ENCODE data around the gene HOXB4. TPM values are rescaled to one million over a fixed set of nuclear protein-coding genes. Genes with fewer than 3 reads are reported as not detected.

HOXB4 gene
- total RNA-seq, 2 donors from 2014 or later = 1.9 to 3.3 TPM

- H3K27ac Mint-ChIP-seq = no peak overlapping the region
- H3K27me3 Mint-ChIP-seq (ENCODE audit: low read depth) = peaks cover 13% of the 10 kb centered on the region
- no peak overlapping the region for H3K4me3 Mint-ChIP-seq
- no peaks in the 10 kb centered on the region for H3K36me3 Mint-ChIP-seq (ENCODE audit: insufficient read depth in 2 of 2)
- H3K9me3 Mint-ChIP-seq = no peaks in the 10 kb centered on the region
- no peak for DNase-seq
- H3K4me1 Mint-ChIP-seq (ENCODE audit: low read depth) = peaks cover 4% of the 10 kb centered on the region
- no peak for ATAC-seq (replicated peaks in 1 of 2)
These were observed 11.4 kb downstream of the HOXB4 start for GRCh38 chr17:48566717-48567116.

DNA sequence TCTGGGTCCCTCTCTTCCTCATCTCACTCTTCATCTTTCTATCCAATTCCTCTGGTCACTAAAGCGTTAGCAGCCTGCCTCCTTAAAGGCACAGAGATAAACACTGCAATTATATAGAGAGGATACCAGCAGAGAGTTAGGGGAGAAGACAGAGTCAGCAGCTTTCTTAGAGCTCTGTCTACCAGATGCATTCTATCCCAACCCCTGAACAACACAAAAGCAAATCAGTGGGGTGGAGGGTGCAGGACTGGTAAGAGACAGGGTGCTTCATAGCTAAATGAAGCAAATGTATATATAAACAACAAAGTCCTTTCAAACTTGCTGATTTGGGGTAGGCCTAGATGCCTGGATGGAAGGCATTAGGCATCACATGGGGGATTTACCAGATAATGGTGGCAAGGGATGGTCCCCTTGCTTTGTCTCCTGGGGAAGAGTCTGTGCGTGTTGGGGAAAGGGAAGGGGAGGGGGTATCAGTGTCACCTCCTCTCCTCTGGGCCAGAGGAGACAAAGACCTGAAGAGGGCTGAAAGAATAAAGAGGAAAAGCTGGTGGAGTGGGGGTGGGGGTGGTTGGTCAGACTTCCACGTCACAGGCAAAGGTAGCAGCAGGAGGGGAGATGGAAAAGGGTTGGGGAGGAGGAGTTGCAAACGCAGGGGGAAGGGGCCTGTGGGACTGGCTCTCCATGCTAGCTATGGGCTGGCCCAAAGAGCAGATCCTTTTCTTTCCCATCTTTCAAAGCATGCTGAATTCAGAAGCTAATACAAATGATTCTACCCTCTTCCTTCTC, 12.0 kb downstream of the HOXB4 start:
- no peak overlapping the region for H3K27ac Mint-ChIP-seq
- peaks cover 4% of the 10 kb centered on the region for H3K4me1 Mint-ChIP-seq (ENCODE audit: low read depth)
- H3K27me3 Mint-ChIP-seq (ENCODE audit: low read depth) = peaks cover 13% of the 10 kb centered on the region
- ATAC-seq (replicated peaks in 1 of 2) = no peak
- H3K36me3 Mint-ChIP-seq (ENCODE audit: insufficient read depth in 2 of 2) = no peaks in the 10 kb centered on the region
- H3K4me3 Mint-ChIP-seq = no peak overlapping the region
- H3K9me3 Mint-ChIP-seq = no peaks in the 10 kb centered on the region
- DNase-seq = no peak

DNA sequence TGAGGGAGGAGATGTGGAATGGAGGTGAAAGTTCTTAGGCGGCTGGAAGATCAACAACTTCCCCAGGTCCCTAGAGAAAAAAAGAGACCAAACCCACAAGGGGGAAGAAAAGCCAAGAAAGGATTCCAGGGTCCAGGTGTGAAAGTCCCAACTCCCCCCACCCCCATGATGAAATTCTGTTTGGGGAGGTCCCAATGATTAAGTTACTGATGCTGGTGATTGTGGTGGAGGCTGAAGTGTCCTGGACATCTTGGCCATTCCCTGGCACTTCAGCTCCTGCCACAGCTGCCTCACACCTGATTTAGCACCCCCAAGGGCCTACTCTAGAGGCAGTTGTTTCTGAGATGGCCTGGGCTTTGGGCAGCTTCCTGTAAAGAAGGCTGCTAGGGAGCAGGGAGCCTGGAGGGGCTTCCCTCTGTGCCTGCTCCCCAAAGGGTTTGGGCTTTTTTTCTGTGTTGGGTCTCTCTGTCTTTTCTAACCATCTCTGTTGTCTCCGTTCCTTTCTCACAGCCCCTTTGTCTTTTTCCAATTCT, 13.1 kb downstream of the HOXB4 start:
- H3K27ac Mint-ChIP-seq = no peak overlapping the region
- H3K36me3 Mint-ChIP-seq (ENCODE audit: insufficient read depth in 2 of 2) = no peaks in the 10 kb centered on the region
- H3K9me3 Mint-ChIP-seq = no peaks in the 10 kb centered on the region
- no peak overlapping the region for H3K4me3 Mint-ChIP-seq
- H3K4me1 Mint-ChIP-seq (ENCODE audit: low read depth) = peaks cover 4% of the 10 kb centered on the region
- peaks cover 13% of the 10 kb centered on the region for H3K27me3 Mint-ChIP-seq (ENCODE audit: low read depth)
- no peak for ATAC-seq (replicated peaks in 1 of 2)
- no peak for DNase-seq

- DNase-seq (no peak), ATAC-seq (replicated peaks in 1 of 2) (peak in 1 of 2 donors; percentile 21)
- Mint-ChIP-seq H3K9me3 (no peaks in the 10 kb centered on the region), H3K36me3 (ENCODE audit: insufficient read depth in 2 of 2) (no peaks in the 10 kb centered on the region), H3K4me3 (peak overlapping the region in 1 of 2 donors; percentile 45), H3K27me3 (ENCODE audit: low read depth) (peaks cover 13% of the 10 kb centered on the region), H3K4me1 (ENCODE audit: low read depth) (peaks cover 4% of the 10 kb centered on the region), H3K27ac (no peak overlapping the region)
These were observed 13.7 kb downstream of the HOXB4 start for GRCh38 chr17:48564188-48565021.

DNA sequence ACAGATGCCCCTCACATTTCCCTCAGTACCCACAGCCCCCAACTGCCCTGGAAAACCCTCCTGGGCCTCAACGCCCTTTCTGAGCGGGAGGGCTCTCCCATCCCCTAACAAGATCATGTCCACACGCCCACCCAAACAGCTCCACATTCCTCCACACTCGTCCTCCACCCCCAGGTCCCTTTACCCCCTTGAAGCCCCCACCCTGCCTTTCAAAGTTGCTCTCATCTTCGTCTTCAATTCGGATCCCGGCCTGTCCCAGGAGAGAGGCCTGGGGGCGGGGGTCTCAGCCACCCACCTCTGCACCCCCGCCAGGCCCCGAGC, 14.3 kb downstream of the HOXB4 start:
- ATAC-seq (replicated peaks in 1 of 2) = no peak
- Mint-ChIP-seq H3K27ac (no peak overlapping the region), H3K4me1 (ENCODE audit: low read depth) (peaks cover 4% of the 10 kb centered on the region), H3K27me3 (ENCODE audit: low read depth) (peaks cover 13% of the 10 kb centered on the region), H3K4me3 (peak overlapping the region in 1 of 2 donors; percentile 35), H3K36me3 (ENCODE audit: insufficient read depth in 2 of 2) (no peaks in the 10 kb centered on the region), H3K9me3 (no peaks in the 10 kb centered on the region)
- DNase-seq = no peak

DNA sequence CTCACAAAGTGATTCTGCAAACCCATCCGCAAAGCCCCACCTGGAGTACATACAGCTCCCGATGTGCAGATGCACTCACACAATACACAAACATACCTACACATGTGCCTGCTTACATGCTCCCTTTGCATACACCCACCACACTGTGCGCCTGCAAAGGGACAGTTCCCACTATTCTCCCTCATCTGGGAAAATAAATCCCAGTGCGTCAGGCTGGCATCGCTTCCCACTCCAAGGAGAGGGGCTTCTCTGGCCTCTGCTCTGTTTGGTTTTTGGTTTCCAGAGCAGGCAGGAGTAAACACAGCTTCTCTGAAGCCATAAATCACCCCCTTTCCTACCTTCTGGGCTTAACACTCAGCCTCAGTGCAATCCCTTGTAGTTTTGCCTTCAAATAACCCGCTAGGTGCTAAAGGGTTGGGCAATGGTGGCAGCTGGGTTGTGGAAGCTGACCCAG, 14.7 kb downstream of the HOXB4 start:
- peaks cover 13% of the 10 kb centered on the region for H3K27me3 Mint-ChIP-seq (ENCODE audit: low read depth)
- no peak for ATAC-seq (replicated peaks in 1 of 2)
- H3K9me3 Mint-ChIP-seq = no peaks in the 10 kb centered on the region
- peaks cover 2% of the 10 kb centered on the region for H3K4me1 Mint-ChIP-seq (ENCODE audit: low read depth)
- H3K27ac Mint-ChIP-seq = no peak overlapping the region
- H3K4me3 Mint-ChIP-seq = peak overlapping the region in 1 of 2 donors; percentile 35
- DNase-seq = no peak
- no peaks in the 10 kb centered on the region for H3K36me3 Mint-ChIP-seq (ENCODE audit: insufficient read depth in 2 of 2)

DNA sequence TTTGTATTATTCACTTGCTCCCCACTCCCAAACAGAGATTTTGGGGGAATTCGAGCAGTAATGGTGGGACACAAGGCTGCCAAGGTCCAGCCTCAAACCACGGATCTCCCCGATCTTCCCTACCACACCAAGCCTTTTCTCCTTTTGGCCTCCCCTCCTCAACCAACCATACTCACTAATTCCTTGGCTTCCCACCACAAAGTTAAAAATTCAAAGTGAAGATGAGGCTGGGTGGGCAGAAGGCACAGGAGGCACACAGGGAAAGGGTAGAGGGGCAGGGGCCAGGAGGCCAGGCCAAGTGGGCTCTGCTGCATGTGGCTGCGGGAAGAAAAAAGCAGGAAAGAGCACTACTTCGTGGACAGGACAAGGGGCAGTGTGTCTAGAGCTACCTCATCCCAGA, 15.2 kb downstream of the HOXB4 start:
- no peak overlapping the region for H3K27ac Mint-ChIP-seq
- no peak overlapping the region for H3K4me3 Mint-ChIP-seq
- no peak for DNase-seq
- peaks cover 13% of the 10 kb centered on the region for H3K27me3 Mint-ChIP-seq (ENCODE audit: low read depth)
- H3K4me1 Mint-ChIP-seq (ENCODE audit: low read depth) = no peaks in the 10 kb centered on the region
- no peaks in the 10 kb centered on the region for H3K9me3 Mint-ChIP-seq
- no peak for ATAC-seq (replicated peaks in 1 of 2)
- H3K36me3 Mint-ChIP-seq (ENCODE audit: insufficient read depth in 2 of 2) = no peaks in the 10 kb centered on the region

DNA sequence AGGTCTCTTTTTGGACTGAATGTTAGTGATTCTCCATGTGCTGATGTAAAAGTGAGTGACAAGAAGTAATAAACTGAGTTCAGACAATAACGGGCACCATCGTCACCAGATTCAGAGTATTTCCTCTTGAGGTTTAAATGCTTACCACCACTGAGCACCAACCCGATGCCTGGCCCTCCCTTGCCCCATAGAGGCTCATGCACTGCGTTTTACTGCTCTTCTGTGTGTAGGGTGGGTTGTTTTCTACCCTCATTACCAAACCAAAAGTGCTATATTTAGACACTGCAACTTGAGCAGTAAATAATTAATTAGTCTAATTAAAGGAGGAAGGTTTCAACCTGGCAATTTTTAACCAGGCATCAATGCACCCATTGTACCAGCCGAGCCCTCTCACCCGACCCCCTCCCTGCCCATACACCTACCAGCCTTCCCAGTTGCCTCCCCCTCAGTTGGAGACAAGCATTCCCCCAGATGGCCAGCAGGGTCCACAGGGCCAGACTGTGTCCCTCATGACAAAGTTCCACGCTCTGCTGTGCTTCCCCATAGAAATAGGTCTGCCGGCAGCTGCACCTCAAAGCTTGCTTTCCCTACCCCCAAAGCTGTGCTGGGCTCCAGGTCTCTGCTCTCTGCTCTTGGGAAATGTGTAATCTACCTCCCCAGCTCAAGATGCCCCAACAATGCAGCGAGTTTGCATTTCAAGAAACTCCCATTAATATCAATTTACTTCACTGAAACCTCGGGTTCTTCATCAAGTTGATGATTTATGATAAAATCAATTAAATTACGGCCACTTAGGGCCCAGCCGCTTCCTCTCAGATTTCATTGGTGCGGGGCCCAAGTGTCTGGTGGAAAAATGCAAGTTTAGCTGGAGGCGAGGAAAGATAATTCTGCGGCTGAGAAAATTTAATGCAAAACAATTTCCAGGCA, 16.0 kb downstream of the HOXB4 start:
- ATAC-seq (replicated peaks in 1 of 2) = no peak
- Mint-ChIP-seq H3K27ac (no peak overlapping the region), H3K4me3 (no peak overlapping the region)

GRCh38 chr17:48559840-48560817, 18.0 kb downstream of the HOXB4 start:
- Mint-ChIP-seq H3K27ac (no peak overlapping the region), H3K9me3 (no peaks in the 10 kb centered on the region), H3K4me3 (no peak overlapping the region), H3K4me1 (ENCODE audit: low read depth) (peaks cover 4% of the 10 kb centered on the region), H3K27me3 (ENCODE audit: low read depth) (peaks cover 29% of the 10 kb centered on the region), H3K36me3 (ENCODE audit: insufficient read depth in 2 of 2) (peaks cover 0 to 2% of the 10 kb centered on the region in 2 donors)
- ATAC-seq (replicated peaks in 1 of 2) (no peak), DNase-seq (no peak)

More for the DNA sequence above, 16.0 kb downstream of the HOXB4 start:
- no peaks in the 10 kb centered on the region for H3K4me1 Mint-ChIP-seq (ENCODE audit: low read depth)
- peaks cover 13% of the 10 kb centered on the region for H3K27me3 Mint-ChIP-seq (ENCODE audit: low read depth)
- DNase-seq = no peak
- H3K36me3 Mint-ChIP-seq (ENCODE audit: insufficient read depth in 2 of 2) = no peaks in the 10 kb centered on the region
- no peaks in the 10 kb centered on the region for H3K9me3 Mint-ChIP-seq

DNA sequence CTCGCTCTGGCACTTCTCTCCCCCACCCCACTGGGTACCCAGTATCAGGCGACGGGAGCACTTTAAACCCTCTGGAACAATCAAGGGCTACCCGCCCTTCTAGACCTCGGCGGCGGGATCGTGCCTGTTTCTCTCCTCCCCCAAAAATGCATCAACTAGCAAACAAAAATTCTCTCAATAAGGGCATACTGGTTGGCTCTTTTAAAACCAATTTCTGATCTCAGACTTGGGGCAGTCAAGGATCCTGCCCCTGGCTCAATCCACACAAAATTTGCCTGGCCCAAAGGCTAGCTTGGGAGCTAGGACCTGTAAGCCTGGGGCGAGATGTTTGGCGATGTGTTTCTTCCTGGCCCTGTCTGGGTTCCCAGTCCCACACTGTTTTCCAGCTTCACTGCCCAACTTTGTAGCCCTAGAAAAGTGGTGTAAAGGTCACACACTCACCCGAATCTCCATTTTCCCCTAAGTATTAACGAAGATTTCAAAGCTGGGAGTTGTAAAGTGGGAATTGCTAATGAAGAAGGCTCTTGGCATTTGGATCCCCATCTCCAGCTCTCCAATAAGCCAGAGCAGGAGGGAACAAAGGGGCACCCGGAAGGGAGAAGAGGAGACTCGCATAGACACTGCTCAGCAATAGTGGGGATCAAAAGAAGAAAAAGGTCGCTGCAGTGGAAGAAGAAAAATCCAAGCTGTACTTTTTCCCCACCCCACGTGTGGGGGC, 18.9 kb downstream of the HOXB4 start:
- H3K27me3 Mint-ChIP-seq (ENCODE audit: low read depth) = peaks cover 29% of the 10 kb centered on the region
- no peaks in the 10 kb centered on the region for H3K9me3 Mint-ChIP-seq
- no peak overlapping the region for H3K4me3 Mint-ChIP-seq
- H3K36me3 Mint-ChIP-seq (ENCODE audit: insufficient read depth in 2 of 2) = peaks cover 0 to 2% of the 10 kb centered on the region in 2 donors
- DNase-seq (no peak), ATAC-seq (replicated peaks in 1 of 2) (no peak)
- H3K4me1 Mint-ChIP-seq (ENCODE audit: low read depth) = peaks cover 4% of the 10 kb centered on the region
- no peak overlapping the region for H3K27ac Mint-ChIP-seq

GRCh38 chr17:48558831-48559121, 19.4 kb downstream of the HOXB4 start:
- H3K9me3 Mint-ChIP-seq = no peaks in the 10 kb centered on the region
- peaks cover 0 to 2% of the 10 kb centered on the region in 2 donors for H3K36me3 Mint-ChIP-seq (ENCODE audit: insufficient read depth in 2 of 2)
- ATAC-seq (replicated peaks in 1 of 2) (no peak), DNase-seq (no peak)
- peaks cover 4% of the 10 kb centered on the region for H3K4me1 Mint-ChIP-seq (ENCODE audit: low read depth)
- H3K27me3 Mint-ChIP-seq (ENCODE audit: low read depth) = peaks cover 28% of the 10 kb centered on the region
- no peak overlapping the region for H3K27ac Mint-ChIP-seq
- H3K4me3 Mint-ChIP-seq = no peak overlapping the region

Measured in activated T-cell treated with anti-CD3 and anti-CD28 coated beads, Interleukin-2, amount 50 U/mL, for 72 hours (primary cell).